IMR-90 (cell line): ENCODE results near the gene PATL2. TPM values are rescaled to one million over a fixed set of nuclear protein-coding genes. Genes with fewer than 3 reads are reported as not detected.

Experiments used
- ATAC-seq: fragments of 200-7000 bp; cut with Tn5 transposase; 2 replicates; pipeline ENCODE4 v1.9.1; 2020; ENCODE audit warnings: low read depth, mild to moderate bottlenecking, moderate library complexity
- Bru-seq: library from RNA; stranded (reverse); fragments of 400-500 nt; gene quantifications from one replicate; lab custom pipeline; 2021; lab: Mats Ljungman, UMichigan
- BruChase-seq, 2 experiments: library from RNA; stranded (reverse); fragments of 400-500 nt; gene quantifications; one replicate each; lab custom pipeline; 2021; lab: Mats Ljungman, UMichigan
- BruUV-seq: library from RNA; stranded (reverse); fragments of 400-500 nt; replicated peaks from 2 replicates; lab custom pipeline; 2021; lab: Mats Ljungman, UMichigan
- CTCF ChIA-PET: fragments of 300-600 bp; formaldehyde crosslinking; extraction: SDS; loops from one replicate; lab custom pipeline; 2021; ENCODE audit warnings: antibody characterized with exemption; lab: Yijun Ruan, JAX
- POLR2A ChIA-PET: fragments of 300-600 bp; sonication (Branson Sonifier 250); formaldehyde crosslinking; loops from one replicate; lab custom pipeline; 2022; ENCODE audit warnings: antibody characterized with exemption; ENCODE audit not compliant: unreplicated experiment; lab: Charles Lee
- DNase-seq: peaks from one replicate; pipeline ENCODE4 v3.0.0; 2013
- H2AFZ ChIP-seq: replicated peaks from 2 replicates; pipeline ENCODE3; 2013; ENCODE audit warnings: low read length, mild to moderate bottlenecking; ENCODE audit not compliant: poor library complexity
- H2AK5ac ChIP-seq: 2 replicates; pipeline ENCODE4 v1.6.1; 2013; ENCODE audit warnings: low read depth, low read length, inconsistent platforms
- H2AK9ac ChIP-seq: replicated peaks from 2 replicates; pipeline ENCODE3; 2013; ENCODE audit warnings: mild to moderate bottlenecking, low read depth, low read length, moderate library complexity; ENCODE audit not compliant: poor library complexity
- H2BK120ac ChIP-seq: 2 replicates; pipeline ENCODE4 v1.6.1; 2013; ENCODE audit warnings: low read depth, low read length, inconsistent platforms
- H2BK15ac ChIP-seq: 3 replicates; pipeline ENCODE4 v1.6.1; 2013; ENCODE audit warnings: low read depth, low read length, inconsistent platforms
- H2BK20ac ChIP-seq: 2 replicates; pipeline ENCODE4 v1.6.1; 2013; ENCODE audit warnings: low read depth, mild to moderate bottlenecking, inconsistent platforms, low read length, moderate library complexity
- H2BK5ac ChIP-seq: 2 replicates; pipeline ENCODE4 v1.6.1; 2013; ENCODE audit warnings: mild to moderate bottlenecking, low read depth, low read length, inconsistent platforms; ENCODE audit not compliant: poor library complexity, severe bottlenecking
- H3K14ac ChIP-seq: replicated peaks from 2 replicates; pipeline ENCODE4 v1.6.1; 2013; ENCODE audit warnings: low read depth, low read length, inconsistent platforms
- H3K18ac ChIP-seq: 2 replicates; pipeline ENCODE4 v1.6.1; 2013; ENCODE audit warnings: low read depth, low read length, control low read depth
- H3K23ac ChIP-seq: 2 replicates; pipeline ENCODE4 v1.6.1; 2013; ENCODE audit warnings: low read depth, low read length, inconsistent platforms
- H3K27ac ChIP-seq: 2 replicates; pipeline ENCODE4 v1.5.1; 2013; ENCODE audit warnings: mild to moderate bottlenecking, control low read depth, low read length; ENCODE audit not compliant: insufficient read depth
- H3K27me3 ChIP-seq: 2 replicates; pipeline ENCODE4 v1.6.1; 2013; ENCODE audit warnings: low read length; ENCODE audit not compliant: control insufficient read depth, insufficient read depth
- H3K36me3 ChIP-seq: 2 replicates; pipeline ENCODE4 v1.6.1; 2013; ENCODE audit warnings: low read length, mixed read lengths; ENCODE audit not compliant: control insufficient read depth, insufficient read depth
- H3K4ac ChIP-seq: 2 replicates; pipeline ENCODE4 v1.6.1; 2013; ENCODE audit warnings: low read depth, low read length, inconsistent platforms
- H3K4me1 ChIP-seq: 2 replicates; pipeline ENCODE4 v1.6.1; 2013; ENCODE audit warnings: low read length, mixed read lengths; ENCODE audit not compliant: control insufficient read depth, insufficient read depth
- H3K4me2 ChIP-seq: 2 replicates; pipeline ENCODE4 v1.6.1; 2013; ENCODE audit warnings: low read depth, mild to moderate bottlenecking, control low read depth, low read length, moderate library complexity
- H3K4me3 ChIP-seq: 2 replicates; pipeline ENCODE4 v1.5.1; 2013; ENCODE audit warnings: low read depth, mild to moderate bottlenecking, control low read depth, low read length, moderate library complexity; ENCODE audit not compliant: insufficient read depth
- H3K56ac ChIP-seq: 2 replicates; pipeline ENCODE4 v1.6.1; 2013; ENCODE audit warnings: low read length, inconsistent platforms; ENCODE audit not compliant: insufficient read depth; ENCODE audit errors: extremely low read depth
- H3K79me1 ChIP-seq, 2 experiments: 2 replicates each; pipeline ENCODE4 v1.6.1; 2013; ENCODE audit warnings: low read length in 2 of 2, inconsistent platforms in 1 of 2, low read depth in 1 of 2
- H3K9ac ChIP-seq: 2 replicates; pipeline ENCODE4 v1.6.1; 2013; ENCODE audit warnings: low read depth, low read length, control low read depth
- H3K9me1 ChIP-seq: 2 replicates; pipeline ENCODE4 v1.6.1; 2013; ENCODE audit warnings: low read length, inconsistent platforms; ENCODE audit not compliant: insufficient read depth
- H3K9me3 ChIP-seq: 2 replicates; pipeline ENCODE4 v1.6.1; 2013; ENCODE audit warnings: low read length; ENCODE audit not compliant: control insufficient read depth, insufficient read depth
- H4K20me1 ChIP-seq: 2 replicates; pipeline ENCODE4 v1.6.1; 2013; ENCODE audit warnings: low read length, inconsistent platforms; ENCODE audit not compliant: insufficient read depth
- H4K5ac ChIP-seq: 2 replicates; pipeline ENCODE4 v1.6.1; 2013; ENCODE audit warnings: mild to moderate bottlenecking, low read depth, low read length, control low read depth
- H4K8ac ChIP-seq, 2 experiments: 2 replicates each; pipeline ENCODE4 v1.6.1; 2013; ENCODE audit warnings: low read depth in 2 of 2, low read length in 2 of 2, control low read depth in 1 of 2, inconsistent platforms in 1 of 2
- H4K91ac ChIP-seq: 2 replicates; pipeline ENCODE4 v1.6.1; 2013; ENCODE audit warnings: low read depth, low read length, inconsistent platforms; ENCODE audit not compliant: insufficient read depth
- BHLHE40 ChIP-seq: fragments of 150-350 bp; IDR thresholded peaks from 2 replicates; pipeline ENCODE4 v1.6.1; 2016; ENCODE audit warnings: mild to moderate bottlenecking, low read depth, low read length
- CEBPB ChIP-seq: IDR thresholded peaks from 2 replicates; pipeline ENCODE4 v1.6.1; 2012; ENCODE audit warnings: low read depth, low read length, improper control_type of control experiment
- ELK1 ChIP-seq: fragments of 150-350 bp; IDR thresholded peaks from 2 replicates; pipeline ENCODE4 v1.6.1; 2016; ENCODE audit warnings: low read depth, mild to moderate bottlenecking, low read length, moderate library complexity, borderline replicate concordance
- FOS ChIP-seq: fragments of 150-350 bp; IDR thresholded peaks from 2 replicates; pipeline ENCODE4 v1.6.1; 2016; ENCODE audit warnings: low read depth, low read length
- MAFK ChIP-seq: IDR thresholded peaks from 2 replicates; pipeline ENCODE4 v1.6.1; 2012; ENCODE audit warnings: low read depth, low read length, improper control_type of control experiment
- MAZ ChIP-seq: IDR thresholded peaks from 2 replicates; pipeline ENCODE4 v1.6.1; 2012; ENCODE audit warnings: low read depth, mild to moderate bottlenecking, low read length, improper control_type of control experiment, moderate library complexity, borderline replicate concordance
- MXI1 ChIP-seq: IDR thresholded peaks from 2 replicates; pipeline ENCODE4 v1.6.1; 2012; ENCODE audit warnings: low read depth, mild to moderate bottlenecking, low read length, moderate library complexity, borderline replicate concordance
- NFE2L2 ChIP-seq: fragments of 150-350 bp; IDR thresholded peaks from 2 replicates; pipeline ENCODE4 v1.6.1; 2016; ENCODE audit warnings: low read depth, mild to moderate bottlenecking, low read length
- POLR2A ChIP-seq: IDR thresholded peaks from 2 replicates; pipeline ENCODE4 v1.6.1; 2012; ENCODE audit warnings: mild to moderate bottlenecking, low read depth, low read length
- RAD21 ChIP-seq: IDR thresholded peaks from 2 replicates; pipeline ENCODE4 v1.6.1; 2012; ENCODE audit warnings: low read length, improper control_type of control experiment
- RCOR1 ChIP-seq: IDR thresholded peaks from 2 replicates; pipeline ENCODE4 v1.6.1; 2012; ENCODE audit warnings: mild to moderate bottlenecking, low read length, improper control_type of control experiment; ENCODE audit not compliant: insufficient replicate concordance
- RFX5 ChIP-seq: IDR thresholded peaks from 2 replicates; pipeline ENCODE4 v1.8.0; 2012; ENCODE audit warnings: low read depth, mild to moderate bottlenecking, low read length, moderate library complexity
- SMC3 ChIP-seq: fragments of 150-350 bp; IDR thresholded peaks from 2 replicates; pipeline ENCODE4 v1.6.1; 2016; ENCODE audit warnings: low read depth, mild to moderate bottlenecking, antibody characterized with exemption, low read length, moderate library complexity
- USF2 ChIP-seq: fragments of 150-350 bp; IDR thresholded peaks from 2 replicates; pipeline ENCODE4 v1.6.1; 2017; ENCODE audit warnings: mild to moderate bottlenecking, antibody characterized with exemption, low read length, low read depth
- WGBS, 2 experiments: methylation state at CpG; one replicate each; pipeline versions ENCODE4 v1.1.5 to v1.1.7; 2013; ENCODE audit warnings: missing lambda C conversion rate in 2 of 2; ENCODE audit not compliant: insufficient read length in 1 of 2; ENCODE audit errors: extremely low coverage in 2 of 2; 5-methylcytosine and 5-hydroxymethylcytosine counted together
- dilution Hi-C: fragments of 300-500 bp; cut with HindIII; formaldehyde crosslinking; loops from one replicate; pipeline ENCODE4 v1.14.3; 2018; ENCODE audit warnings: low sequenced_read_pairs; ENCODE audit not compliant: unreplicated experiment
- in situ Hi-C: fragments of 300-500 bp; cut with MboI; formaldehyde crosslinking; loops from 3 replicates; pipeline ENCODE4 v1.14.3; 2019; ENCODE audit warnings: low sequenced_read_pairs, inconsistent platforms, mixed read lengths
- intact Hi-C: fragments of 100-400 bp; cut with micrococcal nuclease; formaldehyde crosslinking; loops from 2 replicates; pipeline ENCODE4 v1.10.0; 2022
- long read RNA-seq: library from polyadenylated mRNA; unstranded; transcript quantifications from one replicate; pipeline ENCODE4 v2.0.0, GENCODE V29; 2021; ENCODE audit not compliant: unreplicated experiment
- polyA plus RNA-seq, 3 experiments: library from polyadenylated mRNA; depleted of rRNA; stranded (reverse); fragments of >200 nt; gene quantifications; 2 replicates each; pipeline ENCODE4 v1.2.3, GENCODE V29; 2012; ENCODE audit warnings: low replicate concordance in 1 of 3
- total RNA-seq: library from RNA; depleted of rRNA; stranded (reverse); fragments of >200 nt; gene quantifications from 2 replicates; pipeline ENCODE4 v1.2.3, GENCODE V29; 2012; rRNA removed

Gene PATL2
- total RNA-seq (not detected in 2 replicates), polyA plus RNA-seq (2012; rRNA removed) (0.10 and 0.14 TPM in 2 replicates), Bru-seq, nascent RNA (percentile 23 among the genes with signal in this experiment), BruChase-seq, experiment 1, labeled RNA remaining after a 6-hour chase (percentile 39 among the genes with signal in this experiment), BruChase-seq, experiment 2, labeled RNA remaining after a 2-hour chase (percentile 24 among the genes with signal in this experiment)
- 0.08 and 0.15 TPM in 2 replicates for polyA plus RNA-seq (2012; cell fraction: cytosol; rRNA removed)
- 0.77 and 0.94 TPM in 2 replicates for polyA plus RNA-seq (2012; cell fraction: nucleus; rRNA removed; ENCODE audit: low replicate concordance)
- long read RNA-seq, partial matches to known transcripts: 0 of 1 reads
- long read RNA-seq, other reads (novel, unspliced or antisense): 1 of 1 reads

- Histone ChIP-seq H2BK15ac (no peak within 1 kb of the TSS; the same call in 2 of the 3 replicates), H3K27me3 (no peaks in the 10 kb centered on the region), H3K4ac (peak within 1 kb of the TSS; percentile 94), H3K36me3 (peaks cover 6% of the 10 kb centered on the region), H3K18ac (peak within 1 kb of the TSS; percentile 77), H4K5ac (peak within 1 kb of the TSS; percentile 26), H3K9me3 (no peaks in the 10 kb centered on the region), H4K20me1 (peaks cover 43% of the 10 kb centered on the region), H3K9ac (peak within 1 kb of the TSS; percentile 87), H4K8ac (peak within 1 kb of the TSS; percentile 7 to 84), H3K23ac (peak within 1 kb of the TSS; percentile 98), H3K4me2 (peak within 1 kb of the TSS; percentile 86), H3K79me1 (peaks cover 18 to 38% of the 10 kb centered on the region in 2 experiments; a peak in 3 of 4 replicates), H4K91ac (peak within 1 kb of the TSS; percentile 89), H2AK5ac (peak within 1 kb of the TSS; percentile 90), H2BK5ac (peak within 1 kb of the TSS; percentile 88), H3K56ac (peak within 1 kb of the TSS; percentile 96), H2BK20ac (no peak within 1 kb of the TSS), H3K27ac (peak within 1 kb of the TSS; percentile 87), H3K4me3 (peak within 1 kb of the TSS; percentile 83), H3K9me1 (no peaks in the 10 kb centered on the region; the same call in 1 of the 2 replicates), H3K4me1 (0 out of 2 replicates have a peak, but pooled peaks cover 2% of the 10 kb centered on the region), H2AFZ (peak within 1 kb of the TSS; percentile 98), H2BK120ac (peak within 1 kb of the TSS; percentile 35), H2AK9ac (peak within 1 kb of the TSS; percentile 99), H3K14ac (peak within 1 kb of the TSS; percentile 95)
- CTCF ChIA-PET: interaction anchor here (0.8 to 1.7 kb wide), 6 partner anchors 18 to 75 kb away, joined by 3 to 10 read pairs (median 5); partner anchors contain the start of gene SPG11
- DNase-seq (peak; percentile 96), ATAC-seq (peak; percentile 95)
- POLR2A ChIA-PET: interaction anchor here (0.6 to 1.0 kb wide), 3 partner anchors 15 to 476 kb away, joined by 3 to 5 read pairs (median 4); partner anchors contain the start of gene SHF
- no TSS peak for BruUV-seq
- in situ Hi-C loops: no loop called here
- dilution Hi-C loops: no loop called here
- intact Hi-C loops: loop anchor here (1.0 kb wide), 2 partner anchors 17 to 48 kb away; partner anchors contain the start of gene SPG11
- 0% methylated on average over 10 of the region's 37 CpGs; no CpG with 5 or more reads in 1 of the 2 experiments for WGBS, 2 experiments
- peak; percentile 99 for TF ChIP-seq RFX5
- TF ChIP-seq NFE2L2: no peak
- TF ChIP-seq BHLHE40: peak; percentile 88
- TF ChIP-seq USF2: no peak; the same call in 1 of the 2 replicates
- peak; percentile 100 for TF ChIP-seq POLR2A
- no peak for TF ChIP-seq RAD21
- TF ChIP-seq MXI1: peak; percentile 73; the same call in 1 of the 2 replicates
- no peak for TF ChIP-seq CEBPB
- TF ChIP-seq ELK1: no peak
- no peak; the same call in 1 of the 2 replicates for TF ChIP-seq MAZ
- no peak for TF ChIP-seq MAFK
- TF ChIP-seq RCOR1: no peak
- peak; percentile 52; the same call in 1 of the 2 replicates for TF ChIP-seq FOS
- peak; percentile 18; the same call in 1 of the 2 replicates for TF ChIP-seq SMC3
These were observed at the start of gene PATL2, which contains the start of gene B2M for GRCh38 chr15:44711096-44711742. TSS of gene PATL2 (minus strand) at chr15:44711323. CDS start at chr15:44676490, 34,833 bp downstream. TSS of gene B2M (plus strand) at chr15:44711517. CDS start at chr15:44711547, 30 bp downstream.
